Peyer's patch (tissue), 4 donors: ENCODE measurements around the gene IQGAP3.
A peak's percentile ranks its signal among the peaks of the same experiment; 100 is the strongest.

ENCODE experiments used
- POLR2A ChIP-seq, 2 donors: fragments of 450-650 bp; IDR thresholded peaks; one replicate each; pipeline ENCODE4 v1.5.1; 2017; ENCODE audit warnings: antibody characterized with exemption in 2 of 2, mild to moderate bottlenecking in 2 of 2, moderate library complexity in 2 of 2
- TF ChIP-seq, protein P1 (sequence below), 6 experiments: fragments of 450-650 bp in 4 of 6; fragments of 200-600 bp in 2 of 6; sonication (generic) in 1 of 6; IDR thresholded peaks; one replicate each; pipeline ENCODE4 v1.5.1; 2017 to 2019; ENCODE audit warnings: antibody characterized with exemption in 6 of 6, mild to moderate bottlenecking in 3 of 6, moderate library complexity in 1 of 6

DNA sequence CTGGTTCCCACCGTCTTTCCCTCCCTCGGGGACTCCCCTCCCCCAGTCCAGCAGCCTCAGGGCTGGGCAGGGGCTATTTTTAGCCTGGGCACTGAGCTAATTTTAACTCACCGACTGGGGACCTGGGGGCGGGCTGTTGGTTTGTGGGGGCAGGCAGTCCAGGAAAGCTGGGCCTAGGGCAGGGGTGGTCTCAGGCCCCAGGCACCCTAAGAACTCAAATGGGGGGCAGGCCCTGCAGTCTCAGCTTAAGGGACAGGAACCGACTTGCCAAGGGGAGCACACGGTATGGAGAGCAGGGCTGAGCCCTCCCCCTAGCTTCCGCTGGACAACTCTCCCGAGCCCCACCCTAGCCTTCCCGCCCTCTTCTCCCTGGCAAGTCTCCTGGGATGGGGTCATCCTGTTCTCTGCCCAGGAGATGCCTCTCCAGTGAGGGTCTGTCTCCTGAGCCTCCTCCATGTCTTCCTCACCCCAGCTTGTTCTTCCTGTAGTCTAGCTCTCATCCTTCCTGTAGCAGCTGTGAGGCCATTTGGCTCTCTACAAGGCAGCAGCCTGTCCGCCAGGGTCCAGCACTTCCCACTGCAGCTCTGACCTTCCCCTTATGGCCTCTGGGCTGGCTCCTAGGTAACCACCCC lies 81.8 kb downstream of the IQGAP3 start:
- TF ChIP-seq POLR2A (IDR thresholded peaks at IDR 0.05): no peak
- TF ChIP-seq, protein P1, sequence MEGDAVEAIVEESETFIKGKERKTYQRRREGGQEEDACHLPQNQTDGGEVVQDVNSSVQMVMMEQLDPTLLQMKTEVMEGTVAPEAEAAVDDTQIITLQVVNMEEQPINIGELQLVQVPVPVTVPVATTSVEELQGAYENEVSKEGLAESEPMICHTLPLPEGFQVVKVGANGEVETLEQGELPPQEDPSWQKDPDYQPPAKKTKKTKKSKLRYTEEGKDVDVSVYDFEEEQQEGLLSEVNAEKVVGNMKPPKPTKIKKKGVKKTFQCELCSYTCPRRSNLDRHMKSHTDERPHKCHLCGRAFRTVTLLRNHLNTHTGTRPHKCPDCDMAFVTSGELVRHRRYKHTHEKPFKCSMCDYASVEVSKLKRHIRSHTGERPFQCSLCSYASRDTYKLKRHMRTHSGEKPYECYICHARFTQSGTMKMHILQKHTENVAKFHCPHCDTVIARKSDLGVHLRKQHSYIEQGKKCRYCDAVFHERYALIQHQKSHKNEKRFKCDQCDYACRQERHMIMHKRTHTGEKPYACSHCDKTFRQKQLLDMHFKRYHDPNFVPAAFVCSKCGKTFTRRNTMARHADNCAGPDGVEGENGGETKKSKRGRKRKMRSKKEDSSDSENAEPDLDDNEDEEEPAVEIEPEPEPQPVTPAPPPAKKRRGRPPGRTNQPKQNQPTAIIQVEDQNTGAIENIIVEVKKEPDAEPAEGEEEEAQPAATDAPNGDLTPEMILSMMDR (IDR thresholded peaks at IDR 0.05): peak in 1 of 6 experiments; percentile 6
